ENCODE data around the gene ZNF319. TPM values are rescaled to one million over a fixed set of nuclear protein-coding genes. Genes with fewer than 3 reads are reported as not detected.

The ZNF319 gene
- total RNA-seq, 2 experiments from 2014 or later, result 14.6 to 16.8 TPM

DNA sequence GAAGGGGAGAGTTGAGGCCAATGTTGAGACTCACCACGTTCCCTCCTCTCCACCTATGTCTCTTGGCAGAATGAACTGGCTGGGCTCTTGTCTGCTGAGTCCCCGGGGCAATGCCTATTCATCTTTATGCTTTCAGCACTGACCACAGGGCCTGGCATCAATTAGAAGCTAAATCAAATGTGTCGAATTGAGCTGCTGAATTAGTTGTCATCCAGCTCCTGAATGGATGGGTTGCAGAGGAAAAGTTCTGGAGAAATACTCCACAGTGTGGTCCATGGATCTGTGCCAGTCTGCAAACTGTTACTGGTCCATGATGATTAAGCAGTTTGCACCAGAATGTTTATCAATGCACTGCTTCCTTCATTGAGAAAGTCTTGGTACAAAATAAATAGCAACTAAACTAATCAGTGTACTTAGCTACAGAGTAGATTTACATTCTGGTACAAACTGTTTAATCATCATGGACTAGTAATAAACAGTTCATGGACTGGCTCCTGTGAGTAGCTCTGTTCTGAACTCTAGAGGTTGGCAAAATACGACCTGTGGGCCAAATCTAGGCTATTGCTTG is 34.2 kb downstream of the ZNF319 start:
- no peak overlapping the region for H3K4me3 Mint-ChIP-seq
- CTCF ChIA-PET, result no interaction called here
- DNase-seq, result no peak

DNA sequence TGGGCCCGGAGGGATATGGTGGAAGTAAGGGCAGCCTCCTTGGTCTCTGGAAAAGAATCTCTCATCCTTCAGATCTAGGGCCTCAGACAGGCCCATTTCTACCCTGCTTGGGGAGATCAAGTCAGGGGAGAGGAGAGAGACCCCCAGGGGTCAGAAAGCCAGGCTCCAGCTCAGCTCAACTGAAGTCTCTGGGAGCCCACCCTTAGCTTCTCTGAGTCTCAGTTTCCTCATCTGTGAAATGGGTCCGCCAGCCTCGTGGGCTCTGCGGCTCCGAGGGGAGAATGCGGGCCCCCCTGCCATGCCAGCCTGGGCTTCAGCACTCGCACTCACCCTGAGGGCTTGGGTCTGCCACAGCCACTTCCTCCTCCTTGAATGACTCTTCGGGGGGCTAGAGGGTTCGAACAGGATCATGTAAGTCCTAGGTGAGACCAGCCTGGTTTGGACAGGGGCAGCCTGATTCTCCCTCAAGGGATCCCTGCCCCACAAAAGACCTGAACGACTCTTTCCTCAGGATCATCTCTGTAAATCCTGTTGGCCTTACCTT is 36.2 kb downstream of the ZNF319 start:
- DNase-seq, result no peak
- no peaks in the 10 kb centered on the region for H3K9me3 Mint-ChIP-seq (ENCODE audit: low read depth)
- no peak overlapping the region for H3K4me3 Mint-ChIP-seq
- no peaks in the 10 kb centered on the region for H3K27me3 Mint-ChIP-seq
- no peaks in the 10 kb centered on the region for H3K4me1 Mint-ChIP-seq
- ATAC-seq, result no peak
- CTCF ChIA-PET, result no interaction called here
- H3K36me3 Mint-ChIP-seq, result no peaks in the 10 kb centered on the region
- H3K27ac Mint-ChIP-seq, result no peak overlapping the region

More for the DNA sequence above, 34.2 kb downstream of the ZNF319 start:
- no peak for ATAC-seq
- Mint-ChIP-seq H3K9me3 (ENCODE audit: low read depth) (no peaks in the 10 kb centered on the region), H3K4me1 (no peaks in the 10 kb centered on the region), H3K36me3 (no peaks in the 10 kb centered on the region), H3K27ac (no peak overlapping the region), H3K27me3 (no peaks in the 10 kb centered on the region)

DNA sequence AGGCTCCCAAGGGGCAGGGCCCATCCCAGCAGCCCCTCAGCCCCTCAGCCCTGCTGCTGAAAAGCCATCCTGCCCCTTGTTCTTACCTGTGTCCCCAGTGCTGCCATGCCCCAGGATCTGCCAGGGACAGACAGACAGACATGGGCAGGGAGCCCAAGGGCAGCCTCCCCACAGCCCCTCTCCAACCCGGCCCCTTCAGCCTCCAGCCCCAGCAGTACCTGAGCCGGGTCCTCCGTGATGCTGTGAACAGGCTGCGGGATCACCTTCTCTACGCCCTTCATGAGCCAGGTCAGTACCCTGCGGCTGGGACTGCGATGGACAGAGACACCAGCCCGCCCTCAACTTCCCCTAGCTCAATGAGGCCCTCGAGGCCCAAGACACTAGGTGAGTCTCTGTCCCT is 37.7 kb downstream of the ZNF319 start:
- no peak for DNase-seq
- no peak overlapping the region for H3K27ac Mint-ChIP-seq
- CTCF ChIA-PET, result no interaction called here
- H3K27me3 Mint-ChIP-seq, result no peaks in the 10 kb centered on the region
- no peaks in the 10 kb centered on the region for H3K36me3 Mint-ChIP-seq
- no peaks in the 10 kb centered on the region for H3K9me3 Mint-ChIP-seq (ENCODE audit: low read depth)
- no peak for ATAC-seq
- no peaks in the 10 kb centered on the region for H3K4me1 Mint-ChIP-seq
- H3K4me3 Mint-ChIP-seq, result no peak overlapping the region

DNA sequence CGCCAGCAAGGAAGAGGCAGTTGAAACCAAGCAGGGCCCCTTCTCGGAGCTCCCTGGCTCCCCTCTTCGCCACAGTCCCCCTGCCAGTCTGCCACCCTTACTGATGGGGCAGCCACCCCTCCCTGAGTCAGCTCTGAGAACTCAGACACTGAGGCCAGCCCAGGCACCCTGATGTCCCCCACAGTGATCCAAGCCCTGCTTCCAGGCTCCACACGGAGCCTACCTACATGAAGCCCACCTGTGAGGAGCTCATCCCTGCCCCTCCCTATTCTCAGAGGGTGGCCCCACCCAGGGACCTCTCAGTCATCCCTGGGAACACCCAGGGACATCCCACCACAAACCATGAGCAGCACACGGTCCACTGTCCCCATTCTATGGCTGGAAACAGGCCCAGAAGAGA is 38.4 kb downstream of the ZNF319 start:
- no peaks in the 10 kb centered on the region for H3K9me3 Mint-ChIP-seq (ENCODE audit: low read depth)
- H3K36me3 Mint-ChIP-seq, result no peaks in the 10 kb centered on the region
- H3K27me3 Mint-ChIP-seq, result no peaks in the 10 kb centered on the region
- no peaks in the 10 kb centered on the region for H3K4me1 Mint-ChIP-seq
- no peak overlapping the region for H3K4me3 Mint-ChIP-seq
- no peak overlapping the region for H3K27ac Mint-ChIP-seq
- no peak for DNase-seq
- ATAC-seq, result no peak
- CTCF ChIA-PET, result no interaction called here

DNA sequence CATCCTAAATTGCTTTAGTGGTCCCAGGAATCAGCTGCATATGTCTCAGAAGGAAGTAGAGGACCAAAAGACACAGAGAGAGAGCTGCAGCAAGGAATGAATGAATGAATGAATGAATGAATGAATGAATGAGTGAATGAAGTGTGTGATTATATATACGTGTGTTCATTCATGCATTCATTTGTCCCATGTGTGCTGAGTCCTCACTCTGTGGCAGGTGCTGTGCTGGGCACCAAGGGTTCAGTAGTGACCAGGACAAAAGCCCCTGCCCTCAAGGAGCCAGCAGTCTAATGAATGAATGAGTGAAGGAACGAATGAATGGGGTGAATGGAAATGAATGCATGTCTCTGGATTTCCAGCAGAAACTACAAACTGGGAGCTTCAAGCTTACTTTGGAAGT is 38.9 kb downstream of the ZNF319 start:
- DNase-seq (no peak), ATAC-seq (no peak)
- Mint-ChIP-seq H3K4me1 (no peaks in the 10 kb centered on the region), H3K27me3 (no peaks in the 10 kb centered on the region), H3K9me3 (ENCODE audit: low read depth) (no peaks in the 10 kb centered on the region), H3K4me3 (no peak overlapping the region), H3K27ac (no peak overlapping the region), H3K36me3 (no peaks in the 10 kb centered on the region)
- CTCF ChIA-PET, result no interaction called here

DNA sequence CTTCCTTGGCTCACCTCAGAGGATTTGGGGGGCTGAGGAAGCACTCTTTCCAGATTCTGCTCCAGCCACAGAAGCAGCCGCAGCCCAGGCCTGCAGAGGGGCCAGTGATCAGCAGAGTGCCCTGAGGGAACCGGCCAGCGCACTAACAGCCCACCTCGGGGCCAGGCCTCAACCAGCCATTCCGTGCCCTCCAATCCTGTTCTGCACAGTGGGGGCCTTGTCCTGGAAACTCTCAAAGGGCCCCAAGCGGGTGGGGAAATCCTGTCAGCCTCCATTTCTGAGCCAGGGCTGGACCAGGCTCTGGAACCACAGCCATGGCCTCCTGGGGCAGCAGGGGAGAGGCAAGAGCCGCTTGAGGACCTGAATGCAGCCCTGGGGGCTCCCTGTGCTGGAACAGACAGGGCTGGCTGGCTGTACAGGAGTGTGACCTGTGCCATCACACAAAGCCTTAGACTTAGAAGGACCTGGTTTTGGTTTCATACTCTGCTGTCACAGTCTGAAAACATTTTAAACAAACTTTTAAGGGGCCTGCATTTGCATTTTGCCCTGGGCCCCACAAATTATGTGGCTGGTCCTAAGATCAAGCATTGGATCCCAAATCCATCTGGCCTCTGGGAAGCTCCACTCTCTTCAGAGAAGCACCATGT is 39.5 kb downstream of the ZNF319 start:
- no peak overlapping the region for H3K4me3 Mint-ChIP-seq
- H3K27ac Mint-ChIP-seq, result no peak overlapping the region
- no peaks in the 10 kb centered on the region for H3K27me3 Mint-ChIP-seq
- CTCF ChIA-PET, result no interaction called here
- DNase-seq (no peak), ATAC-seq (no peak)
- H3K4me1 Mint-ChIP-seq, result no peaks in the 10 kb centered on the region
- H3K9me3 Mint-ChIP-seq (ENCODE audit: low read depth), result no peaks in the 10 kb centered on the region
- H3K36me3 Mint-ChIP-seq, result no peaks in the 10 kb centered on the region

DNA sequence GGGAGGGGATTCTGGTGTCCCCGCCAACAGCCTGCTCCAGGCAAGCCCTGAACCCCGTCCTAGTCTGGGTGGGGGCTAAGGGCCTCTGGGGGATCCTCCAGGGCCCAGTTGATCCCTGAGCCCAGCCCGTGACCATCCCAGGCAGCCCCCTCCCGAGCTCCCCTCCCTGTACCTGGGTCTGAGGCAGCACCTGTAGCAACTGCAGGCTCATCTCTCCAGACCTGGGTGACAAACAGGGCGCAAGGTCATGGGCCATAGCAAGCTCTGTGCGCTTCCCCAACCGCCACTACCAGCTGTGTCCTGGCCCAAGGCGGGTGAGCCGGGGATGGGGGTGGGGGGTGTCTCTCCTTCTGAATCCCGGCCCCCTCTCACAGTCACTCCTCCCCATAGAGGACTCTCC is 40.2 kb downstream of the ZNF319 start:
- DNase-seq (no peak), ATAC-seq (no peak)
- H3K4me3 Mint-ChIP-seq, result no peak overlapping the region
- no peak overlapping the region for H3K27ac Mint-ChIP-seq
- no peaks in the 10 kb centered on the region for H3K27me3 Mint-ChIP-seq
- H3K36me3 Mint-ChIP-seq, result no peaks in the 10 kb centered on the region
- H3K4me1 Mint-ChIP-seq, result no peaks in the 10 kb centered on the region
- CTCF ChIA-PET, result no interaction called here
- H3K9me3 Mint-ChIP-seq (ENCODE audit: low read depth), result no peaks in the 10 kb centered on the region

DNA sequence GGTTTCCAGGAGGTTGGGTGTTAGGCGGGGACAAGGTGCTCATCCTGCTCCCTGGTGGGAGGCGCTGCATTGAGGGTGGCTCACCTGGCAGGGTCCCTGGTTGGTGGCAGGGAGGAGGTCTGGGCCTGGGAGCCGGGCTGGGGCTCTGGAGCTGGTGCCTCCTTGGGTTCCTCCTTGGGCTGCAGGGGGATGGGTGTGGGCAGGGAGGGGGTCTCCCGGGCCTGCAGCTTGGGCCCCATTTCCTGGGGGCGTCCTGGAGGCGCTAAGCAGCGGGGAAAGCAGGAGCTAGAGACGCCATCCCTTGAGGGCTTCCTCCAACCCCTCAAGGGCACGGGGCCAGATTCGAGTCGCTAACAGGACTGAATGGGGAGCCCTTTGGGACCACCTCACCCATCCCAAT is 40.7 kb downstream of the ZNF319 start:
- Mint-ChIP-seq H3K4me3 (no peak overlapping the region), H3K36me3 (no peaks in the 10 kb centered on the region), H3K4me1 (no peaks in the 10 kb centered on the region), H3K27ac (no peak overlapping the region), H3K27me3 (no peaks in the 10 kb centered on the region), H3K9me3 (ENCODE audit: low read depth) (no peaks in the 10 kb centered on the region)
- no peak for DNase-seq
- ATAC-seq, result no peak
- CTCF ChIA-PET, result no interaction called here

DNA sequence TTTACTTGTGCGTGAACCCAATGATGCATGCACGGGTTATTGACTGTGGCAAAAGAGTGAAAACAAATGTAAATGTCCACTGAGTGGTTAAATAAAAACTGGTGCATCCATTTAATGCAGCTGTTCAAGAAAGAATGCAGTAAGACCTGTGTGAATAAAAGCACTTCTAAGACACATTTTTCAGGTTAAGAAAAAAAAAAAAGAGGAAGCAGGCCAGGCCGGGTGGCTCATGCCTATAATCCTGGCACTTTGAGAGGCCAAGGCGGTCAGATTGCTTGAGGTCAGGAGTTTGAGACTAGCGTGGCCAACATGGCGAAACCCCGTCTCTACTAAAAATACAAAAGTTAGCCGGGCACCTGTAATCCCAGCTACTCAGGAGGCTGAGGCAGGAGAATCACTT is 41.4 kb downstream of the ZNF319 start:
- Mint-ChIP-seq H3K4me3 (no peak overlapping the region), H3K27ac (no peak overlapping the region), H3K4me1 (no peaks in the 10 kb centered on the region), H3K27me3 (no peaks in the 10 kb centered on the region), H3K9me3 (ENCODE audit: low read depth) (no peaks in the 10 kb centered on the region), H3K36me3 (no peaks in the 10 kb centered on the region)
- ATAC-seq, result no peak
- no peak for DNase-seq
- CTCF ChIA-PET, result no interaction called here

DNA sequence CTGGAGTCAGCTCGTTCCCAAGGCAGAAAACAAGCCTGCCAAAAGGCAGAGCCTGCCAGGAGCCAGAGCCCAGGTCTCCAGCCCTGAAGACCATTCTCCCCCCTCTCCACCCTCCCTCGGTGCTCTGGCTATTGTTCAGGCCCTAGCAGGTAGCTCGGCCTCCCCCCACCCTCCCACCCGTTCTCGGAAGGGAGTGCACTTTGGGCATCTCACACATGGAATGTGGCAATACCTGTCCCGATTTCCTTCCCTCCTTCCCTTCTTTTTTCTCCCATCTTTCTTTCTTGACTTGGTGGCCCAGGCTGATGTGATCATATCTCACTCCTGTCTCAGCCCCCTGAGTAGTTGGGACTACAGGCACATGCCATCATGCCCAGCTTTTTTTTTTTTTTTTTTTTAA is 41.9 kb downstream of the ZNF319 start:
- Mint-ChIP-seq H3K27me3 (no peaks in the 10 kb centered on the region), H3K9me3 (ENCODE audit: low read depth) (no peaks in the 10 kb centered on the region), H3K36me3 (no peaks in the 10 kb centered on the region), H3K4me3 (no peak overlapping the region), H3K27ac (no peak overlapping the region), H3K4me1 (no peaks in the 10 kb centered on the region)
- CTCF ChIA-PET, result no interaction called here
- ATAC-seq (no peak), DNase-seq (no peak)

DNA sequence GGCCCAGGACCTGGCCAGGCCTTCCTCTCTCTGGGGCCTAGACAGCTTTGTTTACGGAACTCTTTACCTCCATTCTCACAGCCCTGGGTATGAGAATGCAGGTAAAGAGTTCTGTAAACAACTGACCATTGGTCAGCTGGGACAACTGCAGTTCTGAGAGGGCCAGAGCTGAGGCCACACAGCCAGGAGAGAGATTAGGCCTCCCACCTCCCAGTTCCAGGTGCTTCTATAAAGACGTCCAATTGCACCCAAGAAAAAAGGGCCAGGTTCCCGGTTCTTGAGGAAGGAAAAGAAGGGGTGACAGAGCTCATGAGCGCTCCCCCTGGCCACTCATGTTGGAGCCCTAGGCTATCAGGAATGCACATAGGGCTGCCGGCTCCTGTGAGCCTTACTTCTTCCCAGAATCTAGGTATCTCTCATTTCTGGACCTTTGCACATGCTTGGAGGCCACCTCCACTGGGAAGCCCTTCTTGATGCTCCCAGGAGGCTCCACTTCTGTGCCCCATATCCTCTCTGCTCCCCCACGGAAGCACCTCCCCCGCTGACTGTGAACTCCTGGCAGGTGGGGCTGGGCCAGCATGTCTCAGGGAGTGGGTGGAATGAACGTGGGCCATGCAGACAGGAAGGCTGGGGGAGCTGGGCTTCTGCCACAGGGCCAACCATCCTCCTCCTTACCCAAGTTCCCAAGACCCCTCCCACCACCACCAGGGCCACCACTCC is 42.6 kb downstream of the ZNF319 start:
- Mint-ChIP-seq H3K4me3 (no peak overlapping the region), H3K9me3 (ENCODE audit: low read depth) (no peaks in the 10 kb centered on the region), H3K27ac (no peak overlapping the region), H3K36me3 (no peaks in the 10 kb centered on the region), H3K4me1 (no peaks in the 10 kb centered on the region), H3K27me3 (no peaks in the 10 kb centered on the region)
- ATAC-seq (no peak), DNase-seq (no peak)
- CTCF ChIA-PET, result no interaction called here

DNA sequence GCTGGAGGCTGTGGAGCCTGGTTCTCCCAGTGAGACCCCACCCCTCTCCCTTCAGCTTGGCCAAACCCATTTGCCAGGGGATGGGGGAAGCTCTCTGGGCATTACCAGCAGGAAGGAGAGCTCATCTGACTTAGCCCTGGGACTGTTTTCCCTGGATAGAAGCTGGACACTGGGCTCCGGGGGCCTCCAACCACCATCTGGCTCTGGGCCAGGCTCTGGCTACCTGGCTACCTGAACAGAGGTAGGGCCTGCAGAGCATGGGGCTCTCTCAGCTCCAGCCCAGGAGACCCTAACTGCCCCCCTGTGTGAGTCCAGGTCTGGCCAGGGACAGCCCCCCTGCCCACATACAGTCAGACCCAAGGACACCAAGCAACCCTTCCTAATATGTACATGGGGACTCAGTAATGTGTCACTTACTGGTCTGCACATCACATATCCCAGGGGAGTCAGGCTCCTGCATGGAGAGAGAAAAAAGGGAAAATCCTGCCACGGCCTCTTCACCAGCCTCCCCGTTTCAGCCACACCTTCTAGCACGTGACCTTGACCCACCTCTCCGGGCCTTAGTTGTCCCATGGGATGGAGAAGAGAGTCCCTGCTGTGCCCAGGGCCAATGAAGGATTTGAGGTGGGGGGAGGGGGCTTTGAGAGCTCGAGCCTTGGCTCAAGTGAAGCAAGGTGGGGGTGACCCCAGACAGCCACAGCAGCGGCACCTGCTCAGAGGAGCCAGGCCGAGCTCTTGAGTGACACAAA is 43.4 kb downstream of the ZNF319 start:
- ATAC-seq (no peak), DNase-seq (no peak)
- H3K4me1 Mint-ChIP-seq, result no peaks in the 10 kb centered on the region
- H3K36me3 Mint-ChIP-seq, result no peaks in the 10 kb centered on the region
- CTCF ChIA-PET, result no interaction called here
- H3K4me3 Mint-ChIP-seq, result no peak overlapping the region
- H3K27ac Mint-ChIP-seq, result no peak overlapping the region
- no peaks in the 10 kb centered on the region for H3K27me3 Mint-ChIP-seq
- no peaks in the 10 kb centered on the region for H3K9me3 Mint-ChIP-seq (ENCODE audit: low read depth)

DNA sequence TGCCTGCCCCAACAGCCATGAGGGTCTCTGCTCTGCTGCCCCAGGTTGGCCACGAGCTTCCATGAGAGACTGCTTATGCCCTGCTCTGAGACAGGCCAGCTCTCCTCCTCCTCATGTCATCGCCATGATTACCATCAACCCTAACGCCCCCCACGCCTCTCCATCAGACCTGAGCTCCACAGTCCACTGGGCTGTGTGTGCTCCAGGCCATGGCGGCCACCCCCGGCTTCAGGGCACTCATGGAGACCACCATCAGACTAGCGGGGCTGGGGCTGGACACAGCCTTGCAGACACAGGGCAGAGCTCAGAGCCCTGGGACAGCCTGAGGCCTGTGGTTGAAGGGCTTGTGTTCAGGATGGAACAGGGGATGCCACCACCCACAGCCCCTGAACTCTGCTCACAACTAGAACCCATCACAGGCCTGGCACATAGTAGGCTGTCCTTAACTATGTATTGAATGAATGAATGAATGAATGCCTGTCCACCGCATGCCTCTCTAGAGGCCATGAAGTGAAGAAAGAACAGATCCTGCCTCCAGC is 44.1 kb downstream of the ZNF319 start:
- H3K27me3 Mint-ChIP-seq, result no peaks in the 10 kb centered on the region
- H3K9me3 Mint-ChIP-seq (ENCODE audit: low read depth), result no peaks in the 10 kb centered on the region
- no peak overlapping the region for H3K4me3 Mint-ChIP-seq
- no peak overlapping the region for H3K27ac Mint-ChIP-seq
- no peaks in the 10 kb centered on the region for H3K36me3 Mint-ChIP-seq
- ATAC-seq, result no peak
- no peaks in the 10 kb centered on the region for H3K4me1 Mint-ChIP-seq
- DNase-seq, result no peak
- CTCF ChIA-PET, result interaction anchor here (1.5 kb wide), 1 partner anchor 10 kb away, joined by 3 read pairs; no protein-coding TSS in a partner anchor
